Thyroid gland (tissue), 4 donors: ENCODE measurements around the gene RAB21.

Experiments
- CTCF ChIP-seq, 6 experiments: fragments of 200-600 bp in 3 of 6; fragments of 450-650 bp in 3 of 6; sonication (generic) in 3 of 6; IDR thresholded peaks; one replicate each; pipeline ENCODE4 v1.5.1; 2016 to 2019; ENCODE audit warnings: antibody characterized with exemption in 6 of 6, mild to moderate bottlenecking in 2 of 6, inconsistent platforms in 1 of 6, moderate library complexity in 1 of 6
- POLR2A ChIP-seq, 2 donors: fragments of 450-650 bp; IDR thresholded peaks; one replicate each; pipeline ENCODE4 v1.6.1; 2017; ENCODE audit warnings: antibody characterized with exemption in 2 of 2, mild to moderate bottlenecking in 2 of 2, moderate library complexity in 1 of 2

- no peak for TF ChIP-seq CTCF (IDR thresholded peaks at IDR 0.05)
- TF ChIP-seq POLR2A (IDR thresholded peaks at IDR 0.05): no peak
Measured at GRCh38 chr12:71726548-71726947, 28.1 kb upstream of the RAB21 start.
